GM21367 (cell line): Measurements from ENCODE around the gene KIFAP3.
"Not testable (repeated sequence)": the region's sequence is repeated elsewhere in the genome, so short reads cannot be mapped to it uniquely, and the experiment has no call there.

ENCODE experiments used
- ATAC-seq: cut with Tn5 transposase; IDR thresholded peaks from one replicate; pipeline ENCODE4 v1.9.1; 2021; ENCODE audit not compliant: unreplicated experiment

The KIFAP3 gene

GRCh38 chr1:169925505-169926482 lies 148.7 kb downstream of the KIFAP3 start:
- ATAC-seq: peak; percentile 46

DNA sequence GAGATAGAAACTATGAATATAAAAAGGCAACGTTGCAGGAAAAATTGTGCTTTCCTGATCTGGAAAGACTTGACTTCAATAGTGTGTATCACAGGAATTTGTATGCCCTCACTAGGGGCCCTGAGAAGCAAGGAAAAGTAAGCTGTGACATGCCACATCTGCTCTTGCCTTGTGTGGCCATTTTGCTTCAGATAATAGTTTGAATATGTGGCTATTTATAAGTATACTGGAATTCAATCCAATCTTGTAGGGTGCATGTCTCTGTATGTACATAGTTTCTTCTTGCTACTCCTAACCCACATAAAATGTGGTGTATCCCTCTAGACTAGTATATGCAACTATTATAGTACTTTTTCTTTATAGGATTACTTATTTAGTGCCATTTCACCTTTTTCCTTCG lies 149.7 kb downstream of the KIFAP3 start:
- no peak for ATAC-seq

- ATAC-seq: no peak
Observed at GRCh38 chr1:169924063-169924462, 150.4 kb downstream of the KIFAP3 start.

- no peak for ATAC-seq
Observed at GRCh38 chr1:169921080-169921479, 153.4 kb downstream of the KIFAP3 start.

- ATAC-seq: no peak
Observed at GRCh38 chr1:169918927-169919326, 155.6 kb downstream of the KIFAP3 start.

GRCh38 chr1:169918220-169918619 lies 156.3 kb downstream of the KIFAP3 start:
- ATAC-seq: not testable (repeated sequence)

DNA sequence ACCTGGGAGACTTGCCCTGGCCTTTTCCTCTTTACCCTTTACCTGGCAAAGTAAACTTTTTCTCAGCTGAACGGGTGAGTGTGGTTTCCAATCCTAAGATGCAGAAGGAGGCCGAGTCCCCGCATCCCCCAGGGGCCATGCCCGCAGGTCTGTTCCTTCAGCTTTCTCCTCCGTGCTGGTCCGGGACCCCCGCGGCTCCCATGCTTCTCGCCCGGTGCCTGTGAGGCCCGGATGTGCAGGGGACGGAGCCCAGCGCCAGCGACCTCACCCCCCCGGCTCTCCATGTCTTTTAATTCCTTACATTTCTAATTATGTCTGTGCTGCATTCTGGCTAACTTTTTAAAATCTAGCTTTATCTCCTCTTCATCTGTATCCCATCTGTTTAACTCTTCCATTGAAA lies 159.3 kb downstream of the KIFAP3 start:
- no peak for ATAC-seq

- no peak for ATAC-seq
Observed at GRCh38 chr1:169914531-169914930, 160.0 kb downstream of the KIFAP3 start.

GRCh38 chr1:169909499-169909898 lies 165.0 kb downstream of the KIFAP3 start:
- no peak for ATAC-seq

- no peak for ATAC-seq
Observed at GRCh38 chr1:169906938-169907337, 167.6 kb downstream of the KIFAP3 start.

GRCh38 chr1:169904834-169905233 lies 169.7 kb downstream of the KIFAP3 start:
- ATAC-seq: no peak

GRCh38 chr1:169902751-169903150 lies 171.7 kb downstream of the KIFAP3 start:
- ATAC-seq: no peak

DNA sequence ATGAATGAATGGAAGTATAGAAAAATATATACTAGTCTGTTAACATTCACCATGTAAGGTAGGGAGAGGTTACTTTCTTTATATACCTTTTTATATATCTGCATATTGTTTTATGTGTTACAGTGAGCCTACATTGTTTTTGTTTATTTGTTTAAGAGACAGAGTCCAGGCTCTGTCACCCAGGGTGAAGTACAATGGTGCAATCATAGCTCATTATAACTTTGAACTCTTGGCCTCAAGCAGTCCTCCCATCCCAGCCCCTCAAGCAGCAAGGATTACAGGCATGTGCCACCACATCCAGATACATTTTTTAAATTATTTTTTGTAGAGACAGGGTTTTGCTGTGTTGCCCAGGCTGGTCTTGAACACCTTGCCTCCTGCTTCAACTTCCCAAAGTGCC lies 173.4 kb downstream of the KIFAP3 start:
- ATAC-seq: no peak

DNA sequence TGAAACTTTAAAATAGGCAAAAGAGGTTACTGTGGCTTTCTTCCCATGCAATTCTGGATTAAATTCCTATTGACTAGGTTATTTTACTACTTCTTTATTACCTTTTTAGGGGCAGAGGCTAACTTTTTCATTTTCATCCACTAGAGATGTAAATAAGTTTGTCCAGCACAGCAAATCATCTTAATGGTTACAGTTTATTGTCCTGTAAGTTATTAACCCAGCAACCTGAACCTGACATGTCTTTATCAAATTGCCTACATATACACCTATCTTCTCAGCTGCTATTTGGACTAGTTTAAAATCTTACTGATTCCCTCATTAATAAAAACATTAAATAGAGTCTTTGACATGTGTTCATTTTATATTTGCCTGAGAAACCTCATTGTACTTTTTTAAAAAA lies 173.9 kb downstream of the KIFAP3 start:
- no peak for ATAC-seq

DNA sequence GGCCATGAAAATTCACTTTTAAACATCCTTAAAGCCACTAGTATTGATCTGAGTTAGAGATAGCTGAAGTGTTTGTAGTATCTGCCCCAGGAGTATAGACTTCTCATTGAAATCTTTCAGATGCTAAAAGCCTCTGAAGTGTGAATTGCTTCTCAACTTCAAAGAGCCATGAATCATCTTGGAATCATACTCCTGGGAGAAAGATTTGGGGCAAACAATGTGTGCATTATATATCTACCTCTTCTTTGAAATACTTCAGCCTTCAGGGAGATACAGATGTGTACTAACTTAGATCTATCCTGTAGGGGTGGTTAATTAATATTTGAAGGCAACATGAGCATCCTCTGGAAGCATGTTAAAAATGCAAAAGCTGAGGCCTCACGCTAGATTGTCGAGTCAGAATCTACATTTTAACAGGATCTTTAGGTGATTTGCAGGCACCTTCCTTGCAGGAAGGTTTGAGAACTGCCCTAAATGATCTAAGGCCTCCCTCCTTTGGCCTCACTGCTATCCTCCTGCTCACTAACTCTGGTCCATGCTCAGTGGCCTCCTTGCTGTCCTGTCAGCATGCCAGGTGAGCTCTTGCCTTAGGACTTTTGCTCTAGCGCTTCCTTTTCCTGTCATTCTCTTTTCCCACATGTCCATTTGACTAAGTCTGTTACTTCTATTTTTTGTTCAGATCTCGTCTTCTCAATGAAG lies 174.8 kb downstream of the KIFAP3 start:
- no peak for ATAC-seq

- no peak for ATAC-seq
Observed at GRCh38 chr1:169896013-169896412, 178.5 kb downstream of the KIFAP3 start.

DNA sequence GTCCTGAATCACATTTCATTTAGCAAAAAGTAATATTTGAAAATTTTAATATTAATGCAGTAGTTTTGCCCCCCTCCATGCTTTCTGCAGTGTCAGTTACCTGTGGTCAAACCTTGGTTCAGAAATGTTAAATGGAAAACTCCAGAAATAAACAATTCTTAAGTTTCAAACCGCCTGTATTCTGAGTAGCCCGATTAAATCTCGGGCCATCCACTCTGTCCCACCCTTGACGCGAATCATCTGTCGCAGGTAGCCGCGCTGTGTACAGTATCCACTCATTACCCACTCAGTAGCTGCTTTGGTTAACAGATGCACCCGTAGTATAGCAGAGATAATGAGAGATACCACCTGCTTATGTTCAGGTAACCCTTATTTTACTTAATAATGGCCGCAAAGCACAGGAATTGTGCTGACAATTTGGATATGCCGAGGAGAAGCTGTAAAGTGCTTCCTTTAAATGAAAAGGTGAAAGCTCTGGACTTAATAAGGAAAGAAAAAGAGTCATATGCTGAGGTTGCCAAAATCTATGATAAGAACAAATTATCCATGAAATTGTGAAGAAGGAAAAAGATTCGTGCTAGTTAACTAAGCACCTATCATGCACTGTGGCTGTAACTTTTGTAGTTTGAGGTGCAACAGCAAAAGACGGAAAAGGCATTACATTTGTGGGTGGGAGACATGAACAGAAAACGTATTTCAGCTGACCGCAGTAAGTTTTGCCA lies 179.9 kb downstream of the KIFAP3 start:
- ATAC-seq: no peak

DNA sequence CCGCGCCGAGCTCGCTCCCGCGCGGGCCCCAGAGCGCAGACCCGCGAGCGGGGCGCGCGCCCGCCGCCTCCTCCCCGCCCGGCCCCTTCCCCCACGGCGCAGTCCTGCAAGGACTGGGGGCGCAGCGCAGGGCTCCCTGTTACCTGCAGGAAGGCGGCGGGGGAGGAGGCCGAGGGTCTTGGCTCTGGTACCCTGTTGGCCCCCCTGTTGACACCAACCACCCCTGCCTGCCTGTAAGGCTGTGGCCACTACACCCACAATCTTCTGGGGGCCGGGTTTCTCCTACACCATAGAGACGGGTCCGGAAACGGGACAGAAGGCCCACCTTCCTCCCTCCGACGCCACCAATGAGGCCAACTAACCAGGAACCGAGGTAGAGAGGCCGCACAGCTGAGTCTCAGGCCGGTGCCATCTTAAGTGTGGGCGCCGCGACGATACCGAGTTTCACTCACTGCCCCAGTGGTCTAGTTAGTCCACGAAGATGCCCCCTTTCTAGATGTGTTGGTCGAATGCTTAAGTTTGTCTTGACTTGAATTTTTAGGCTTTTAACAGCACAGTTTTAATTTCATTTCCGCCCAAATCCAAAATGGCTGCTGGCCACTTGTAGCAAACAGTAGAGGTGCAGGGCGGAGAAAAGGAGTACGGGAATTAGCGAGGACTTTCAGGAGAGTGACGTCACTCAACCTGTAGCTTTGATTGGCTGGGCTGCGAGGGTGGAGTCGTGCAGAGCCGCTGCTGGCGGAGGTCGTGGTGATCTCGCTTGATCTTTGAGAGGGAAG lies 180.7 kb downstream of the KIFAP3 start, which contains the start of gene SCYL3:
TSS of gene SCYL3 (minus strand) at position 252 of the 779 bp plus-strand sequence. CDS start 5,056 bp downstream, outside the sequence.
- ATAC-seq: peak; percentile 80

GRCh38 chr1:169892927-169893644 lies 181.4 kb downstream of the KIFAP3 start:
- ATAC-seq: peak; percentile 4
